ENCODE results near the gene RFPL2.
"Not testable (repeated sequence)": the region's sequence is repeated elsewhere in the genome, so short reads cannot be mapped to it uniquely, and the experiment has no call there.

The RFPL2 gene

GRCh38 chr22:32200752-32201151 lies 4.1 kb downstream of the RFPL2 start:
- TF ChIP-seq L3MBTL2 (conservative IDR thresholded peaks at IDR 0.05) (no peak), HDGF (IDR thresholded peaks at IDR 0.05; ENCODE audit: borderline replicate concordance) (no peak), SP1 (IDR thresholded peaks at IDR 0.05) (no peak), ZNF384 (IDR thresholded peaks at IDR 0.05) (no peak), CTBP1 (IDR thresholded peaks at IDR 0.05; ENCODE audit: borderline replicate concordance) (no peak), FOXM1 (IDR thresholded peaks at IDR 0.05; ENCODE audit: borderline replicate concordance) (no peak)
- ChIA-PET POLR2A (interaction anchor here (0.6 to 1.1 kb wide), 2 partner anchors 12 to 20 kb away, joined by 3 read pairs; no protein-coding TSS in a partner anchor), CTCF (interaction anchor here (0.7 to 1.4 kb wide), 2 partner anchors 12 to 65 kb away, joined by 3 read pairs; no protein-coding TSS in a partner anchor)
- no peak for DNase-seq (ENCODE audit: extremely low spot score)

GRCh38 chr22:32199961-32200360 lies 4.9 kb downstream of the RFPL2 start:
- ChIA-PET POLR2A (interaction anchor here (1.1 kb wide), 1 partner anchor 19 kb away, joined by 3 read pairs; no protein-coding TSS in a partner anchor), CTCF (interaction anchor here (0.6 to 1.4 kb wide), 2 partner anchors 66 to 470 kb away, joined by 3 read pairs; no protein-coding TSS in a partner anchor)
- TF ChIP-seq NFRKB (IDR thresholded peaks at IDR 0.05) (no peak), TARDBP (IDR thresholded peaks at IDR 0.05) (no peak)
- no peak for DNase-seq (ENCODE audit: extremely low spot score)

GRCh38 chr22:32199341-32199740 lies 5.5 kb downstream of the RFPL2 start:
- DNase-seq (ENCODE audit: extremely low spot score): no peak
- TF ChIP-seq FOXK2 (IDR thresholded peaks at IDR 0.05) (no peak), ELF4 (IDR thresholded peaks at IDR 0.05) (no peak)
- POLR2A ChIA-PET: no interaction called here
- CTCF ChIA-PET: interaction anchor here (0.6 kb wide), 1 partner anchor 469 kb away, joined by 3 read pairs; no protein-coding TSS in a partner anchor

GRCh38 chr22:32197553-32198226 lies 7.2 kb downstream of the RFPL2 start:
- POLR2A ChIA-PET; CTCF ChIA-PET; DNase-seq (ENCODE audit: extremely low spot score): not testable (repeated sequence)

GRCh38 chr22:32195900-32196299 lies 9.0 kb downstream of the RFPL2 start:
- DNase-seq (ENCODE audit: extremely low spot score); CTCF ChIA-PET: not testable (repeated sequence)
- POLR2A ChIA-PET: interaction anchor here (1.0 kb wide), 1 partner anchor 9 kb away, joined by 5 read pairs; the partner anchor contains the start of gene RFPL2

GRCh38 chr22:32193346-32193745 lies 11.5 kb downstream of the RFPL2 start:
- CTCF ChIA-PET; DNase-seq (ENCODE audit: extremely low spot score); POLR2A ChIA-PET: not testable (repeated sequence)

GRCh38 chr22:32191021-32191420 lies 13.9 kb downstream of the RFPL2 start:
- CTCF ChIA-PET; DNase-seq (ENCODE audit: extremely low spot score); POLR2A ChIA-PET: not testable (repeated sequence)

- POLR2A ChIA-PET: no interaction called here
- TF ChIP-seq BHLHE40 (IDR thresholded peaks at IDR 0.05; ENCODE audit: borderline replicate concordance): no peak
- TF ChIP-seq L3MBTL2 (conservative IDR thresholded peaks at IDR 0.05): no peak
- no peak for TF ChIP-seq LEF1 (IDR thresholded peaks at IDR 0.05; ENCODE audit: borderline replicate concordance)
- TF ChIP-seq SP1 (IDR thresholded peaks at IDR 0.05): no peak
- no peak for TF ChIP-seq FOXK2 (IDR thresholded peaks at IDR 0.05)
- TF ChIP-seq CTBP1 (IDR thresholded peaks at IDR 0.05; ENCODE audit: borderline replicate concordance): no peak
- no peak for TF ChIP-seq ZNF384 (IDR thresholded peaks at IDR 0.05)
- CTCF ChIA-PET: no interaction called here
- no peak for DNase-seq (ENCODE audit: extremely low spot score)
Measured at GRCh38 chr22:32185821-32186220, 19.1 kb downstream of the RFPL2 start.

- no peak for TF ChIP-seq ELF4 (IDR thresholded peaks at IDR 0.05)
- no peak for TF ChIP-seq SP1 (IDR thresholded peaks at IDR 0.05)
- TF ChIP-seq ZNF384 (IDR thresholded peaks at IDR 0.05): no peak
- TF ChIP-seq FOXK2 (IDR thresholded peaks at IDR 0.05): no peak
- no peak for TF ChIP-seq FOXA1 (IDR thresholded peaks at IDR 0.05)
- no peak for TF ChIP-seq CTBP1 (IDR thresholded peaks at IDR 0.05; ENCODE audit: borderline replicate concordance)
- TF ChIP-seq HDGF (IDR thresholded peaks at IDR 0.05; ENCODE audit: borderline replicate concordance): no peak
- no peak for TF ChIP-seq PKNOX1 (IDR thresholded peaks at IDR 0.05)
- TF ChIP-seq L3MBTL2 (conservative IDR thresholded peaks at IDR 0.05): no peak
- TF ChIP-seq NFRKB (IDR thresholded peaks at IDR 0.05): no peak
- TF ChIP-seq TARDBP (IDR thresholded peaks at IDR 0.05): no peak
- TF ChIP-seq SUZ12 (IDR thresholded peaks at IDR 0.05): no peak
- no peak for TF ChIP-seq ARNT (IDR thresholded peaks at IDR 0.05)
- no peak for TF ChIP-seq LEF1 (IDR thresholded peaks at IDR 0.05; ENCODE audit: borderline replicate concordance)
- ChIA-PET POLR2A (no interaction called here), CTCF (no interaction called here)
- DNase-seq (ENCODE audit: extremely low spot score): no peak
Measured at GRCh38 chr22:32183625-32184024, 21.2 kb downstream of the RFPL2 start.
